ENCODE measurements around the gene KCNK13. TPM values are rescaled to one million over a fixed set of nuclear protein-coding genes. Genes with fewer than 3 reads are reported as not detected.
"Not testable (repeated sequence)": the region's sequence is repeated elsewhere in the genome, so short reads cannot be mapped to it uniquely, and the experiment has no call there.

The KCNK13 gene
- polyA plus RNA-seq, 3 donors: 0.13 to 0.33 (median 0.15) TPM

- DNase-seq: peak; percentile 53
Observed at GRCh38 chr14:90060312-90060964, 1.4 kb upstream of the KCNK13 start.

- no peak for DNase-seq
Observed at GRCh38 chr14:90060965-90061684, 669 bp upstream of the KCNK13 start.

GRCh38 chr14:90062127-90062794, 467 bp downstream of the KCNK13 start:
- DNase-seq: no peak

GRCh38 chr14:90062822-90063539, 1.2 kb downstream of the KCNK13 start:
- DNase-seq: no peak

- no peak for DNase-seq
Observed at GRCh38 chr14:90072350-90072749, 10.6 kb downstream of the KCNK13 start.

GRCh38 chr14:90079576-90079975, 17.8 kb downstream of the KCNK13 start:
- DNase-seq: no peak

GRCh38 chr14:90087433-90087832, 25.6 kb downstream of the KCNK13 start:
- DNase-seq: no peak

- no peak for DNase-seq
Observed at GRCh38 chr14:90088176-90088575, 26.4 kb downstream of the KCNK13 start.

- not testable (repeated sequence) for DNase-seq
Observed at GRCh38 chr14:90089486-90089885, 27.7 kb downstream of the KCNK13 start.

- DNase-seq: peak; percentile 38
Observed at GRCh38 chr14:90091393-90091792, 29.6 kb downstream of the KCNK13 start.

- no peak for DNase-seq
Observed at GRCh38 chr14:90093942-90094595, 32.3 kb downstream of the KCNK13 start.

GRCh38 chr14:90095096-90095495, 33.3 kb downstream of the KCNK13 start:
- no peak for DNase-seq

- DNase-seq: no peak
Observed at GRCh38 chr14:90096566-90096965, 34.8 kb downstream of the KCNK13 start.

GRCh38 chr14:90103808-90104207, 42.0 kb downstream of the KCNK13 start:
- DNase-seq: no peak

- DNase-seq: no peak
Observed at GRCh38 chr14:90105756-90106155, 44.0 kb downstream of the KCNK13 start.

GRCh38 chr14:90107789-90108188, 46.0 kb downstream of the KCNK13 start:
- DNase-seq: no peak

- no peak for DNase-seq
Observed at GRCh38 chr14:90109858-90110257, 48.1 kb downstream of the KCNK13 start.

GRCh38 chr14:90111895-90112534, 50.2 kb downstream of the KCNK13 start:
- DNase-seq: no peak

- no peak for DNase-seq
Observed at GRCh38 chr14:90114554-90114953, 52.8 kb downstream of the KCNK13 start.

GRCh38 chr14:90115780-90116179, 54.0 kb downstream of the KCNK13 start:
- no peak for DNase-seq

- DNase-seq: no peak
Observed at GRCh38 chr14:90116444-90116843, 54.6 kb downstream of the KCNK13 start.
